GM18511 (cell line): Measurements from ENCODE around the gene PXYLP1.
"Not testable (repeated sequence)": the region's sequence is repeated elsewhere in the genome, so short reads cannot be mapped to it uniquely, and the experiment has no call there.

Source experiments
- ATAC-seq: cut with Tn5 transposase; IDR thresholded peaks from one replicate; pipeline ENCODE4 v1.9.1; 2021; ENCODE audit warnings: mild to moderate bottlenecking, moderate library complexity; ENCODE audit not compliant: unreplicated experiment

Gene PXYLP1

DNA sequence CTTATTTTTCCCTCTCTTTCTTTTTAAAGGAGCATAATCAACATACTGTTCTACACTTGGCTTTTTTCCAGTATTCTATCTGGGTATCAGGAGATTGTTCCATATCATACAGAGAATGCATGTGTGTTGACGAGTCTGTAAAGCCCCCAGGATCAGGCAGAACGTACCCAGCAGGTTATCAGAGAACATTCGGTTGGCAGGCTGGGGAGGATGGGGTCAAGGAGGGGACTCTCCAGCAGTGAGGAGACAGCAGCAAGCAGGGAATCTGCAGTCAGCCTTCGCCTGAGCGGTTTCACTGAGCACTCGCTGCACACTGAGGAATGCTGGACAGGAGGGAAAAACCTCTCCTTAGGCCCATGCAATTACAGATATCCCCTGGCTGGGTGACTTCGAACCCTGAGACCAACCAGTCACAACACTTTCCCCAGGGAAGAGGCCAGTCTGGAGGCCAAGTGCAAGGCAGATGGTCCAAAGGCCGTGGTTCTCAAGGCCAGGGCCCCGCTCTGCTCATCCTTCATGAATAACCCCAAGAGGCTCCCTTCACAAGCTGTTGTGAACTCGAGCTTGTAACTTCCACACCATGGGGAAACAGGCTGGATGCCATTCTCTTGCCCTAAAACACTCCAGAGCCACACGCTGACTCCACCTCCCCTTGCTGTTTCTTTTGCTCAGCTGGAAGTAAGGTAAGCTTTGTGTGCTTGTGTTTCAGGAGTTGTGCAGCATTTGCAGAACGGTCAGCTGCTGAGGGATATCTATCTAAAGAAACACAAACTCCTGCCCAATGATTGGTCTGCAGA is 60.1 kb downstream of the PXYLP1 start:
- ATAC-seq: no peak

- no peak for ATAC-seq
Measured at GRCh38 chr3:141292356-141293058, 60.9 kb downstream of the PXYLP1 start.

- ATAC-seq: no peak
Measured at GRCh38 chr3:141294301-141294700, 62.7 kb downstream of the PXYLP1 start.

- ATAC-seq: no peak
Measured at GRCh38 chr3:141294848-141295247, 63.2 kb downstream of the PXYLP1 start.

DNA sequence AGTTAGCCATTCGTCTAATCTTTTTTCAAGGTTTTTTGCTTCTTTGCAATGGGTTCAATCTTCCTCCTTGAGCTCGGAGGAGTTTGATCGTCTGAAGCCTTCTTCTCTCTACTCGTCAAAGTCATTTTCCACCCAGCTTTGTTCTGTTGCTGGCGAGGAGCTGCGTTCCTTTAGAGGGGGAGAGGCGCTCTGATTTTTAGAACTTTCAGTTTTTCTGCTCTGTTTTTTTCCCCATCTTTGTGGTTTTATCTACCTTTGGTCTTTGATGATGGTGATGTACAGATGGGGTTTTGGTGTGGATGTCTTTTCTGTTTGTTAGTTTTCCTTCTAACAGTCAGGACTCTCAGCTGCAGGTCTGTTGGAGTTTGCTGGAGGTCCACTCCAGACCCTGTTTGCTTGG is 68.8 kb downstream of the PXYLP1 start:
- ATAC-seq: not testable (repeated sequence)

GRCh38 chr3:141302364-141303141 is 70.9 kb downstream of the PXYLP1 start:
- ATAC-seq: no peak

DNA sequence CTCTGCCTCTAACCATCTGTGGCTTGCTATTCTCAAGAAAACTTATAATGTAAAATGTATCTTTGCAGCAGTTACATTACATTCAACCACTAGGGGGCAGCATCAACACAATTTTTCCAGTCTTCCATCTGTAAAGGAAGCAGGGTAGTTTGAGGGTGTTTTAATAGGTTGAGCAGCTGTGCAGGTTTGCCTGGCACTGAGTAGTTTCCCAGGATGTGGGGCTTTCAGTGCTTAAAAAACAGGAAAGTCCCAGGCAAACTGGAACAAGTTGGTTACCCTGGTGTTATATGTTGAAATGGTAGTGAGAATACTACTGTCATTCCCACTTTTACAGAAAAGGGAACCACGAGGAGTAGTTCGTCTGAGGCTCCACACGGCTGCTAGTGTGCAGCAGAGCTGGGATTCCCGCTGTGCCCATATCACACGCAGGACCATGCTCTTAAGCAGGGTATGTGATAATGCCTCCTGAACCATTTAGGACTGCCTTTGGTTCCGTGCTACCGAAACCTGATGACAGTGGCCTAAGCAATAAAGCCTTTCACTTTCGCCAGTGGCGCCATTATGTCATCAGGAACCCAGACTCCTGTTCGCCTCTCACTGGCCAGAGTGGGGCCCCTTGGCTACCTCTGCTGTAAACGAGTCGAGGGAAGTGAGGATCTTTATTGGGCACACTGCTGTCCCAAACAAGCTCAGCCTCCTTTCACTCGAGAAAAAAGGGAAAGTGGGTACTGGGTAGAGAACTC is 72.0 kb downstream of the PXYLP1 start:
- no peak for ATAC-seq

GRCh38 chr3:141305436-141305835 is 73.8 kb downstream of the PXYLP1 start:
- ATAC-seq: no peak

- ATAC-seq: no peak
Measured at GRCh38 chr3:141306276-141306675, 74.7 kb downstream of the PXYLP1 start.

- no peak for ATAC-seq
Measured at GRCh38 chr3:141306922-141307321, 75.3 kb downstream of the PXYLP1 start.

- ATAC-seq: no peak
Measured at GRCh38 chr3:141307351-141308059, 75.9 kb downstream of the PXYLP1 start.

DNA sequence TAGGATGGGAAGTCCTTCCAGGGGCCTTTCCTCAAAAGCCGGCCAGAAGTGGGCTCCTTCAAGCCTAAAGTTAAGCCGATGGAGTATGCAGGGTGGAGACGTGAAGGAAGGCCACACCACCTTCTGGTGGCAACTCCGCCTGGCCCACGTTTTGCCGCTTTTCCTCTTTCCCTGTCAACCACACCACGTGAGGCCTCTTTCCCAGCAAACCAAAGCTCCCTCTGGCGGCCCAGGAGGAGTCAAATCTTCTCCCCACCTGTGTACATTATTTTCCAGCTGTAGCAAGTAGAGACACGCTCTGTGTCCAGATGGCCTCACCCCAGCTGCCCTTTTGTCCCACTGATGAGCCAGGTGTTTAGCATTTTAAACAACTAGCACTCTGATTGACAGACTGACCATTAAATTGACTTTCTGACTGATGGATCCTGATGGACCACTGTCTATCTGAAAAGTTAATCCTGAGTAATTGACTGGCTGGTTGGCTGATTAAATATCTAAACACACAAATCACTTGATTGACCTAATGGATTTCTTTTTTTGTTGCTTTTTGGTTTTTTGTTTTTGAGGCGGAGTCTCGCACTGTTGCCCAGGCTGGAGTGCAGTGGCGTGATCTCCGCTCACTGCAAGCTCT is 77.1 kb downstream of the PXYLP1 start:
- ATAC-seq: no peak

DNA sequence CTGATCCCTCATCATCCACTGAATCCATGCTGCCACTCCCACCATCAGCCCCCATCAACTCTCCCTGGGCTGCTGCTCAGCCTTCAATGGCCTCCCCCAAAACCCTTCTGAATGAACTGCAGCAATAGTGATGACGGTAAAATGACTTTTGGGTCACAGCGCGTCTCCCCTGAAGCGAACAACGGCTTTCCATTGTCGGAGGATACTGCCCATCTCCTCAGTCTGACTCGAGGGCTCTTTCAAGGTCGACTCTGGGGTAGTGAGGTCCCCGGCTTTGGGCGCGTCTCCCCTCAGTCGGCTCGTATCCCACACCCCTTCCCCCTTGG is 79.5 kb downstream of the PXYLP1 start:
- no peak for ATAC-seq

DNA sequence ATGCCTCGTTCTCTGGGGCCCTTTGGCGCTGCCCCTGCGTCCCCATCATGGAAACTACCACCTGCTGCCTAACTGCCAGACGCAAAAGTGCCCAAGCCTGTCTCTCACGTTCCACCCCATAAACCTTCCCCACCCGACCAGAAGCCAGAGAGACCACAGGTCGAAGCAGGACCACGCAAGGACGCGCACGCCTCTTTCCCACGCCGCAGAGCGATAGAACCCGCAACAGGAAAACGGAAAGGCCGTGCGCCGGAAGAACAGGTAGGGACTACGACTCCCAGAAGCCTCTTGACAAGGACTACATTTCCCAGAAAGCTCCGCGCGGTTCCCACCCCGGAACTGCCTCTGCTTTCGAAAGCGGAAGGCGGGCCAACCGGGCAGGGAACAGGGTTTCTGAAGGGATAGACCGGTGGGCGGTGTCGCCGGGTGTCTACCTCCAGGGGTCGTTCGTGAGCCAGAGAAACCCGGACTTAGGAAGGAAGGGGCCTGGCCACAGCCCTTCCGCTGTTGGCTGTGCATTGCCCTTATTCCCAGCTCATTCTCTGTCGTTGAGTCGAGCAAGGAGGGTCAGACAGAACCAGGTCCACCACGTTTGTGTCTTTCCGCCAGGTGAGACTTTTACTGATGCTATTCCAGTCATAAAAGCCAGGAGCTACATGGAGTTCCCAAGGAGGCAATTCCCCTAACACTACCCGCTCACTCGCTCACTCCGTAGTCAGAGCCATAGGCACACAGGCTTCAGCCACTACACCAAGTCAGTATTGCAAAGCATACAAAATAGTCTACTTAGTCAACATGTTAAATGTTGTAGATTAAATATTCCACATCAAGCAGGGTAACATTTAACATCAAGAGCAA is 80.1 kb downstream of the PXYLP1 start:
- ATAC-seq: peak; percentile 98

DNA sequence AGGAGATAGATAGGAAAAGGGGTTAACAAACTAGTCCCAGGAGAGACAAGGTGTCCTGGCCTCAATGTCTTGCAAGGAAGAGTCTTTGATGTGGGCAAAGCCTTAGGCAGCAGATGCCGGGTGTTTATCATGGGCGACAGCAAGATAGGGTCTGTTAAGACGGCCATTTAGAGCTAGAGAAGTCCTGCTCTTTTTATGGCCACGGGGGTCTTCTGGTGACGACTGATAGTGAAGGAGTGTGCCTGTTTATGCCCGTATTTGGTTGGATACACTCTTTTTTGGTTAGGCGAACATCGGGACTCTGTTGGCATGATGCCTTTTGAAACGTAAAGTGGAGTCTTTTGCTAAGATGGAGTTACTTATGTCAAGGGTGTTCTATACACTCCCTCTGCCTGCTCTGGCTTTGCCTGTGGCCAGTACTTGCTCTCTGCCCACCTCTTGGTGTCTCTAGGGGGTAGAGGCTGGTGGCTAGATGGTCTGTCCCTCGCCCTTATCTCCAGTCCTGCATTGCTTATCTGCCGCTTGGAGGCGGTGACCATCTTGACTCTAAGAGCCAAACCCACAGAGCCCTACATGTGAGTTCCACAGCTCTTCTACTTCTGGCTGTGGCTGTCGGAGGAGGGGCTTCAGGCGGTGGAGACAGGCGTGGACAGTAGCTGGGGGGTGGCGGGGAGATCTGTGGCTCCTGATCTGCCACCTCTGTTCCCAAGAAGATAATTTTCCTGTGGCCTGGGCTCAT is 80.9 kb downstream of the PXYLP1 start:
- no peak for ATAC-seq

- ATAC-seq: no peak
Measured at GRCh38 chr3:141313093-141313683, 81.6 kb downstream of the PXYLP1 start.

DNA sequence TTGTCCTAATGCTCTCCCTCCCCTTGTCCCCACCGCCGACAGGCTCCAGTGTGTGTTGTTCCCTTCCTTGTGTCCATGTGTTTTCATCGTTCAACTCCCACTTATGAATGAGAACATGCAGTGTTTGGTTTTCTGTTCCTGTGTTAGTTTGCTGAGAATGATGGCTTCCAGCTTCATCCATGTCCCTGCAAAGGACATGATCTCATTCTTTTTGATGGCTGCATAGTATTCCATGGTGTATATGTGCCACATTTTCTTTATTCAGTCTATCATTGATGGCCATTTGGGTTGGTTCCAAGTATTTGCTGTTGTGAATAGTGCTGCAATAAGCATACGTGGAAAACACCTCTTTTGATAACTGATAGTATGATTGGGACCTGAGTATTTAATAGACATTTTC is 82.8 kb downstream of the PXYLP1 start:
- not testable (repeated sequence) for ATAC-seq

GRCh38 chr3:141316851-141317250 is 85.2 kb downstream of the PXYLP1 start:
- no peak for ATAC-seq
